Heart left ventricle (tissue), 16 donors: Measurements from ENCODE around the gene HERC4. TPM values are rescaled to one million over a fixed set of nuclear protein-coding genes. Genes with fewer than 3 reads are reported as not detected.
A peak's percentile ranks its signal among the peaks of the same experiment; 100 is the strongest.

Source experiments
- ATAC-seq, 4 donors: fragments of 200-7000 bp; cut with Tn5 transposase; one replicate each; pipeline ENCODE4 v1.9.1; 2020 to 2022; ENCODE audit warnings: moderate library complexity in 4 of 4, mild to moderate bottlenecking in 3 of 4, moderate number of reproducible peaks in 1 of 4
- DNase-seq, 5 donors: peaks; one replicate each; pipeline ENCODE4 v3.0.0-alpha.2; 2020
- H3K27ac ChIP-seq, 12 donors: fragments of 200-600 bp; sonication (generic) in 4 of 12; one replicate each; pipeline versions ENCODE4 v1.5.0 to v1.8.0; 2016 to 2022; ENCODE audit warnings: mild to moderate bottlenecking in 2 of 12
- H3K27me3 ChIP-seq, 9 donors: fragments of 200-600 bp; sonication (generic) in 2 of 9; one replicate each; pipeline versions ENCODE4 v1.5.1 to v1.8.0; 2016 to 2022; ENCODE audit warnings: mild to moderate bottlenecking in 3 of 9
- H3K36me3 ChIP-seq, 9 donors: fragments of 200-600 bp; sonication (generic) in 2 of 9; one replicate each; pipeline versions ENCODE4 v1.5.0 to v1.8.0; 2018 to 2022; ENCODE audit warnings: mild to moderate bottlenecking in 2 of 9
- H3K4me1 ChIP-seq, 12 donors: fragments of 200-600 bp; sonication (generic) in 4 of 12; one replicate each; pipeline versions ENCODE4 v1.5.0 to v1.8.0; 2016 to 2022; ENCODE audit warnings: mild to moderate bottlenecking in 3 of 12
- H3K4me3 ChIP-seq, 12 donors: fragments of 200-600 bp; sonication (generic) in 4 of 12; one replicate each; pipeline versions ENCODE4 v1.5.0 to v1.8.0; 2017 to 2022; ENCODE audit warnings: mild to moderate bottlenecking in 9 of 12, moderate library complexity in 4 of 12
- H3K9me3 ChIP-seq, 12 donors: fragments of 200-600 bp; sonication (generic) in 4 of 12; one replicate each; pipeline versions ENCODE4 v1.5.0 to v1.8.0; 2016 to 2022; ENCODE audit warnings: mild to moderate bottlenecking in 1 of 12
- CTCF ChIP-seq, 12 donors: fragments of 200-600 bp; sonication (generic) in 4 of 12; IDR thresholded peaks; one replicate each; pipeline versions ENCODE4 v1.5.0 to v1.8.0; 2018 to 2022; ENCODE audit warnings: antibody characterized with exemption in 12 of 12, mild to moderate bottlenecking in 5 of 12
- POLR2A ChIP-seq, 2 donors: fragments of 450-650 bp; IDR thresholded peaks; one replicate each; pipeline ENCODE4 v1.6.1; 2017; ENCODE audit warnings: antibody characterized with exemption in 2 of 2, mild to moderate bottlenecking in 2 of 2, moderate library complexity in 2 of 2
- whole genome bisulfite sequencing, 4 donors: extraction: QIAGEN DNeasy Blood & Tissue Kit in 2 of 4; methylation state at CpG; one replicate each; pipeline versions ENCODE4 v1.1.5 to v1.1.7; 2013 to 2018; 5-methylcytosine and 5-hydroxymethylcytosine counted together
- intact Hi-C, 10 donors: fragments of 100-400 bp; cut with DNase I; formaldehyde crosslinking; loops; one replicate each; pipeline versions ENCODE4 v1.11.1 to v1.14.2; 2022
- long read RNA-seq, 3 donors: library from polyadenylated mRNA; unstranded; transcript quantifications; one replicate each; pipeline ENCODE4 v2.0.0, GENCODE V29; 2020 to 2021
- polyA plus RNA-seq, 2 donors: library from polyadenylated mRNA; stranded (reverse); fragments of 200-250 nt; gene quantifications; one replicate each; pipeline ENCODE4 v1.2.3, GENCODE V29; 2013
- total RNA-seq, 9 donors: library from RNA; depleted of rRNA in 2 of 9; stranded (reverse); fragments of >200 nt in 2 of 9; fragmentation: NEBNext Ultra II Directional in 3 of 9; extraction: Animal tissue kit (Norgen Biotek cat#: 25700) in 3 of 9; gene quantifications; one replicate each; pipeline versions ENCODE4 v1.1.0 to v1.2.4, GENCODE V29; 2016 to 2023
- donor health status: ischemic (EF 13 %, LVEDD 7.1; RV severe dilation, severe dysfunction).
- donor health status: healthy with polysubstance abuse.
- donor health status: DM: no; HTN: yes; CAD: no.
- donor health status: DM: no; HTN: no; CAD: no.
- donor health status: ischemic (EF 25% LVEDD 6.9; RV normal size, moderate dysfunction).
- donor health status: ischemic (EF 25% LVEDD 5.7; RV mildly dilated, moderate dysfunction).
- donor health status: healthy.
- donor health status: DM: yes; HTN: yes; CAD: no.
- donor health status: ischemic (EF 35%, LVEDD 5.7; RV mildly dilated, moderate dysfunction).
- donor health status: nonischemic (EF 11% LVEDD 7.7; RV severe dilation, severe dysfunction).
- donor health status: DM: yes; HTN: yes; CAD: no.
- donor health status: PGD.
- donor health status: ischemic (EF 29% LVEDD 5.4; RV normal size, mild dysfunction).
- donor health status: nonischemic (EF 23%, LVEDD 6.1; RV moderate dilation, normal function).

Gene HERC4
- total RNA-seq (10 to 100 TPM; 16.6 to 39.4 (median 30.6) TPM), polyA plus RNA-seq (10 to 100 TPM; 11.7 to 18.8 TPM)
- long read RNA-seq, donor 1, full-length matches to known transcripts, result 20 of 30 reads
- long read RNA-seq, donor 1, partial matches to known transcripts, result 2 of 30 reads
- long read RNA-seq, donor 1, other reads (novel, unspliced or antisense), result 8 of 30 reads
- long read RNA-seq, donor 2, full-length matches to known transcripts, result 50 of 80 reads
- long read RNA-seq, donor 2, partial matches to known transcripts, result 13 of 80 reads
- long read RNA-seq, donor 2, other reads (novel, unspliced or antisense), result 17 of 80 reads
- long read RNA-seq, donor 3, full-length matches to known transcripts, result 30 of 41 reads
- long read RNA-seq, donor 3, partial matches to known transcripts, result 1 of 41 reads
- long read RNA-seq, donor 3, other reads (novel, unspliced or antisense), result 10 of 41 reads

GRCh38 chr10:68074775-68075549, at the start of gene HERC4:
HERC4 (minus strand) TSS chr10:68075283; CDS start chr10:68073108, 2,175 bp downstream.
- peaks cover 8 to 39% (median 33%) of the 10 kb centered on the region in 12 donors for H3K4me1 ChIP-seq
- no peaks in the 10 kb centered on the region for H3K9me3 ChIP-seq
- no peaks in the 10 kb centered on the region for H3K27me3 ChIP-seq
- intact Hi-C loops, result loop anchor here (2.0 to 10.0 kb wide), 8 partner anchors 60 to 260 kb away; partner anchors contain the start of genes HNRNPH3 (in 6 of the 10), PBLD (in 6 of the 10) and SIRT1 (in 6 of the 10)
- DNase-seq, result peak; percentile 96 to 97 (median 97)
- H3K36me3 ChIP-seq, result peaks cover 0 to 15% (median 4%) of the 10 kb centered on the region in 9 donors
- H3K4me3 ChIP-seq, result peak within 1 kb of the TSS; percentile 77 to 97 (median 92)
- H3K27ac ChIP-seq, result peak within 1 kb of the TSS; percentile 86 to 100 (median 98)
- ATAC-seq, result peak; percentile 99
- TF ChIP-seq CTCF (IDR thresholded peaks at IDR 0.05) (no peak), POLR2A (IDR thresholded peaks at IDR 0.05) (peak in 1 of 2 donors; percentile 68)
- WGBS, 4 donors, result 0 to 1% (median 1%) methylated on average over 38 to 64 of the region's 64 CpGs

GRCh38 chr10:68124718-68125117, 49.6 kb upstream of the HERC4 start:
- Histone ChIP-seq H3K4me1 (peaks cover 0 to 51% (median 16%) of the 10 kb centered on the region in 12 donors), H3K36me3 (peaks cover 0 to 17% (median 0%) of the 10 kb centered on the region in 9 donors), H3K27me3 (no peaks in the 10 kb centered on the region), H3K4me3 (no peak overlapping the region), H3K27ac (no peak overlapping the region), H3K9me3 (no peaks in the 10 kb centered on the region)
- intact Hi-C loops, result no loop called here
- ATAC-seq, result peak in 1 of 4 donors; percentile 46
- WGBS, 4 donors, result 51 to 69% (median 68%) methylated on average over 3 of the region's 3 CpGs
- TF ChIP-seq POLR2A (IDR thresholded peaks at IDR 0.05) (no peak), CTCF (IDR thresholded peaks at IDR 0.05) (no peak)
- no peak for DNase-seq

GRCh38 chr10:68121852-68122251, 46.8 kb upstream of the HERC4 start:
- no peak for DNase-seq
- H3K4me3 ChIP-seq, result peak overlapping the region in 5 of 12 donors; percentile 5 to 31 (median 17)
- 55 to 74% (median 59%) methylated on average over 9 of the region's 9 CpGs for whole genome bisulfite sequencing, 4 donors
- intact Hi-C loops, result no loop called here
- H3K27me3 ChIP-seq, result no peaks in the 10 kb centered on the region
- peaks cover 0 to 42% (median 14%) of the 10 kb centered on the region in 12 donors for H3K4me1 ChIP-seq
- H3K27ac ChIP-seq, result no peak overlapping the region
- peaks cover 0 to 17% (median 0%) of the 10 kb centered on the region in 9 donors for H3K36me3 ChIP-seq
- H3K9me3 ChIP-seq, result no peaks in the 10 kb centered on the region
- TF ChIP-seq POLR2A (IDR thresholded peaks at IDR 0.05), result no peak
- TF ChIP-seq CTCF (IDR thresholded peaks at IDR 0.05), result no peak
- peak in 2 of 4 donors; percentile 21 to 24 for ATAC-seq
